Daoy (cell line): Measurements from ENCODE around the gene TRIM32. TPM values are rescaled to one million over a fixed set of nuclear protein-coding genes. Genes with fewer than 3 reads are reported as not detected.

Experiments
- DNase-seq: peaks from one replicate; pipeline ENCODE4 v3.0.0-alpha.2; 2015; ENCODE audit warnings: low read depth
- total RNA-seq: library from RNA; depleted of rRNA; stranded (reverse); fragments of >200 nt; shearing (Covaris generic); gene quantifications from 2 replicates; pipeline ENCODE4 v1.2.3, GENCODE V29; 2014

TRIM32 gene
- total RNA-seq, 1 experiment from 2014 or later: 24.7 TPM

DNA sequence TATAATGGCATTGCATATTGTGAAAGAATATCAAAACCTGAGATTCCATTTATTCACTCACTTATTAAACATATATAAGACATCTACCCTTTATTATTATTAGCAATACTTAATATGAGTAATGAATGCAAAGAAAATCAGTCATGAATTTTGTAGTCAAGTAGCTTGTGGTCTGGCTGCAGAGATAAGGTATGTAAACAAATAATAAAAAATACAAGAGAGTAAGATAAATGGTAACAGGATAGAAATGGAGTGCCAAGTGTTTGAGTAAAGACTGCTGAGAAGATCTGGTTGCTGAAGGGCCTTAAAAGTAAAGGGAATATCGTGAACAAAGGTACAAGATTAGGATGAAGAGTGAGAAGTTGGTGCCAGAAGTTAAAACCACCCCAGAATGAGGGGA is 18.4 kb downstream of the TRIM32 start:
- no peak for DNase-seq

- no peak for DNase-seq
Measured at GRCh38 chr9:116706310-116707290, 19.5 kb downstream of the TRIM32 start.

DNA sequence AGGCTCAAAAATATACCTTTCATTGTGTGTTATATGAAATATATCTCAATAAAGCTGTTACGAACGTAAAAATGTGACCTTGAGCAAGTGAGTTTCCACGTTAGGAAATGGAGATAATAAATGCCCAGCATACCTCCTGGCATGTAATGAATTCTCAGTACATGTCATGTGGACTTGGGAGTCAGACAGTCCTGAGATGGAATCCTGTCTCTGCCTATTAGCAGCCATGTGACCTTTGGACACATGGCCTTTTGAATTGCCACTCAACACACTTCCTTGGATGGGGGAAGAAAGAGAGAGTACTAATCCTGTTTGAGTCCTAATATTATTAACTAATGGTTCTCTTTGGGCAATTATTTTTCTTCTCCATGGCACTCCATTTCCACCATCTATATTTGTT is 25.7 kb downstream of the TRIM32 start:
- no peak for DNase-seq

GRCh38 chr9:116713271-116713670 is 26.2 kb downstream of the TRIM32 start:
- DNase-seq: no peak

- DNase-seq: no peak
Measured at GRCh38 chr9:116715751-116716150, 28.6 kb downstream of the TRIM32 start.

DNA sequence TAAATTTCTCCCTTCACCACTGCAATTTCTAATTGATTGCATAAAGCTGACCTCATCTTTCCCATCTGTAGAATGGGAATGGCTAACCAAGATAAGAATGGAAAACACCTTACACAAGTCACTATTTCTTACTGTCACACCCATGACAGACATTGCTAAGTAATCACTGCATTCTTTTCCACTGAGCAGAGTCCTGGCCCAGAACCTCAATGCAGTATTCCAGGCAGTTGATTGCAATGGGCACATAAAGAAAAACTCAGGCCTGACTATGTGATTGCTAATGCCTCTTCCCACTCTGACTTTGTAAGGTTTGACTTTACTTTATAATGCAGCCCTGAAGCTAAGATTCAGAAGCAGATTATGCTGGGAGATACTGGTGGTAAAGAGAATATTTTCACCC is 29.3 kb downstream of the TRIM32 start:
- DNase-seq: no peak

DNA sequence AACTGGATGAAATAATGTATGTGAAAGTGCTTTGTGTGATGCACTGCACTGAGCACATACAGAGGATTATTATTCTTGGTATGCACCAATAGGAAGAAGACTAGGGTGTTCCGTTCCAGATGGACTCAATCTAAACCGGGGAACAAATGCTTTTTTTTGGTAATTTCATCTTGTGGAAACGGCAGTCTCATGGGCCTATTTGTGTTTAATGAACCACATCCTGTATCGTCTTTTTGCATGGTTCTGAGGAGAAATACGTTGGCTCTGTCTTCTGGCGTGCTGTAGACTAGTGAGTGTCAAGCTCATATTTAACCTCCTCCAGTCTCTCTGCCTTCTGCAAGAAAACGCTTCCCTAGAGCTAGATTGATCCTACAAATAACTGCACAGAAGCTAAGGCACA is 30.0 kb downstream of the TRIM32 start:
- no peak for DNase-seq

- DNase-seq: no peak
Measured at GRCh38 chr9:116718111-116718510, 31.0 kb downstream of the TRIM32 start.

DNA sequence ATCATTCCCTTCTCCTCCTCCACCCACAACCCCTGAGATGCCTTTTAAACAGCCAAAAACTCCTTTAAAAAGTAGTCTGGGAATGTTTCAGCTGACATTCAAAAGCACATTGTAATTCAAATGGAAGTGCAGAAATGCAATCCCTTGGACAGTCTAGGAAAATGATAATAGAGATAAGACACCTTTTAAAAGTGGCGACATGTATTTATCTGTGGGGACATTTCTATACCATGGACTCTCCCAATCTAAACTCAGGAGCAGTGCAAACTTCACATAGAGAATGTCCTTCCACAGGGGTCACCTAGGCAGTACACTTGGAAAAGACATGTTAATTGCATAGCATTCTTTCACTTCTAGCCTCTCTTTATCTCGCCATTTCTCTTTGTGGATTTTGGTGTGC is 33.0 kb downstream of the TRIM32 start:
- DNase-seq: no peak

- DNase-seq: no peak
Measured at GRCh38 chr9:116721411-116721810, 34.3 kb downstream of the TRIM32 start.

GRCh38 chr9:116721944-116722343 is 34.8 kb downstream of the TRIM32 start:
- DNase-seq: no peak

DNA sequence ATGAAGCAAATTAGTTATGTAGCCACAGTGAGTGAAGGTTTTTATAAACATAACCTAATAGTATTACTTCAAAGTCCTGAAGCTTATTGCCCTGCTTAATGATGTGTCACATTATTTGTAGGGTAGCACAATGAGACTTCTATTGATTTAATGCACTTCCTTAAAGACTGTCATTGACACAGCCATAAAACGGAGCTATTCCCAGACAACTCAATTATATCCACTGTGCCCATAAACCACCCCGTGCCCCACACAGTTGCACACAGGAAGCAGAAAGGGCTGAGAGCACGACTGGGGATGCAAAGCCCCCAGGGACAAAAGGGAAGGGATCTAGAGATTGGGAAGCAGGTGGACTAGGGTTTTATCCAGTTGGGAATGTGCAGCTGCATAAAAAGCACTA is 37.0 kb downstream of the TRIM32 start:
- no peak for DNase-seq

GRCh38 chr9:116726602-116727001 is 39.5 kb downstream of the TRIM32 start:
- DNase-seq: no peak

- DNase-seq: no peak
Measured at GRCh38 chr9:116733010-116733641, 46.0 kb downstream of the TRIM32 start.

DNA sequence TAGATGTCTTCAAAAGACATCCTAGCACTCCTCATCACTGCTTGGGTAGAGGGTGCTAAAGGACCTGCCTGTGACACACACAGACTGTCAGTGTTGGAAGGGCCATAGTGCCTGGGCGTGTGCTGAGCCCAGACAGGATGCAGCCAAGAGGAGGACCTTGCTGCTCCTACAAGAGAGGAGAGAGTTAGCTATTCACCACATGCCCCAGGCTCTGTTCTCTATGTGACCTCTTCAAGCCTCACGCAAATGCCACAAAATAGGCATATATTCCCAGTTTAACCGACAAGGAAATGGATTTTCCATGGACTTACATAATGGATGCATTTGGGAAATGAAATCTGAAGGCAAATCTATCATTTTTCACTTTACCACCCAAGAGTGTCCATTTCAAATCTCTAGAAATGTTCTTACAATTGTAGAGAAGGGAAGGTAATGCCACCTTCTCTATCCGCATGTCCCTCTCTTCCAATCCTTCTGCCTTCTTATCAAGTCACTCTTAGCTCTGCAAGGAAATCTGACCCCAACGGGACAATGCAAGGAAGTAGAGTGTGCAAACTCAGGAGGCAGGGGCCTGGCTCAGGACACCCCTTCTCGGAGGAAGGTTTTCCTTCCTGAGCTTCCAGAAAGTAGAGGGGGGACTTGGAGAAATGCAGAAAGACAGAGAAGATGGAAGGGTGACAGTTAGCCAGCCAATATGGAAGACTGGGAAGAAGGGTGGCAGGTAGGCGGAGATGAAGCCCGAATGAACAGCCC is 49.5 kb downstream of the TRIM32 start:
- no peak for DNase-seq

- DNase-seq: peak; percentile 86
Measured at GRCh38 chr9:116737152-116737546, 50.0 kb downstream of the TRIM32 start.

- DNase-seq: no peak
Measured at GRCh38 chr9:116741086-116741740, 54.1 kb downstream of the TRIM32 start.

DNA sequence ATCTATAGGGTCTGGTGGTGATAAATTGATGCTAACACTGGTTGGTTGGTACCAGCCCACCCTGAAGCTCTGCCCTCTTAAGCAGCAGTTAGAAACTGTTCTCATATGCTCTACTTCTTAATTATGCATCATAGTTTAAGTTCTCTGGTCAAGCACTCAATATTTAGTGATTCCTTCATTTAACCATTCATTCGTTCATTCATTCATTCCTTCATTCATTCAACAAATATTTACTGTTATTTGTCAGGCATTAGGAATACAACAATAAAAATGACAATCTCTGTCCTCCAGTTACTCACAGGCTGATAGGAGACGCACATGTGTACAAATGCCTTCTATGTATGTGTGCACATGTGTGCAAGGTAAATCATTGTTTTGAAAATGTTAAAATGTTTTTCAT is 54.6 kb downstream of the TRIM32 start:
- no peak for DNase-seq

GRCh38 chr9:116749176-116749575 is 62.1 kb downstream of the TRIM32 start:
- DNase-seq: no peak

- no peak for DNase-seq
Measured at GRCh38 chr9:116749772-116750171, 62.7 kb downstream of the TRIM32 start.

DNA sequence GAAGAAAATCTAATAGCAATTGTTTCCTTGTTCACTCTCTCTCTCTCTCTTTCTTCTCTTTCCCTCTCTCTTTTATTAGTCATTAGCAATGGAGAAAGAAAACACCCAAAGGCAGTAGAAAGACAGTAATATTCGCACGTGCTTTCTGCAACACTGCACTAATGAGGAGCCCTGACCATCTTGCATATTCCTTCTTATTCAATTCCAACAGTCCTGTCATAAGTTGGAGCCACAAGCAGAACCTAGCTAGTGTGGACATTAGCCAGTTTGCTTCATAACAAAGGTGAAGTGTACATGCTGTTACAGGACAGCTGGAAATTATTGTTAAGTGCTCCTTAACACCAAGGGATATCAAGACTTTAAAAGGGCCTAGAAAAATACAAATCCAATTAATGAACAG is 63.4 kb downstream of the TRIM32 start:
- no peak for DNase-seq
